ENCODE data around the gene ZFAND6.

ZFAND6 gene

DNA sequence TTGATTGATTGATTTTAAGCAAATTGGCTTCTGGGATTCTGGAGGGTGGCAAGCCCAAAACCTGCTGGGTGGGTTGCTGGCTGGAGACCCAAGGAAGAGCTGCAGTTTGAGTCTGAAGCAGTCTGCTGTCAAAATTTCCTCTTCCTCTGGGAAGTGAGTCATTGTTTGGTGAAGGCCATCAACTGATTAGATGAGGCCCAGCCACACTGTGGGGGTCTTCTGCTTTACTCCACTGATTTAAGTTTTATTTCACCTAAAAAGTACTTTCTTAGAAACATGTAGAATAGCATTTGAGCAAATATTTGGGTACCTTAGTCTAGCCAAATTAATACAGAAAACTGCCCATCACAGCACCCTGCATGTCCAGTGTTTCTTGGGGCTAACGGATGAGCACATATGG is 127.1 kb downstream of the ZFAND6 start:
- in situ Hi-C loops (cut with MboI; ENCODE audit: low sequenced_read_pairs): no loop called here

Measured in HL-60/S4 treated with phorbol 12-myristate 13-acetate at 8.2 ng/mL for 4 days and 3 days (cell line).